Heart left ventricle (tissue), 13 donors: ENCODE measurements around the gene MFSD6L.

ENCODE experiments used
- CTCF ChIP-seq, 12 donors: fragments of 200-600 bp; sonication (generic) in 4 of 12; IDR thresholded peaks; one replicate each; pipeline versions ENCODE4 v1.5.0 to v1.8.0; 2018 to 2022; ENCODE audit warnings: antibody characterized with exemption in 12 of 12, mild to moderate bottlenecking in 5 of 12
- POLR2A ChIP-seq, 2 donors: fragments of 450-650 bp; IDR thresholded peaks; one replicate each; pipeline ENCODE4 v1.6.1; 2017; ENCODE audit warnings: antibody characterized with exemption in 2 of 2, mild to moderate bottlenecking in 2 of 2, moderate library complexity in 2 of 2
- donor health status: ischemic (EF 13 %, LVEDD 7.1; RV severe dilation, severe dysfunction).
- donor health status: DM: no; HTN: yes; CAD: no.
- donor health status: DM: no; HTN: no; CAD: no.
- donor health status: ischemic (EF 25% LVEDD 6.9; RV normal size, moderate dysfunction).
- donor health status: ischemic (EF 25% LVEDD 5.7; RV mildly dilated, moderate dysfunction).
- donor health status: ischemic (EF 35%, LVEDD 5.7; RV mildly dilated, moderate dysfunction).
- donor health status: nonischemic (EF 11% LVEDD 7.7; RV severe dilation, severe dysfunction).
- donor health status: DM: yes; HTN: yes; CAD: no.
- donor health status: PGD.
- donor health status: ischemic (EF 29% LVEDD 5.4; RV normal size, mild dysfunction).
- donor health status: nonischemic (EF 23%, LVEDD 6.1; RV moderate dilation, normal function).

GRCh38 chr17:8794636-8795035 is 4.5 kb downstream of the MFSD6L start:
- TF ChIP-seq CTCF (IDR thresholded peaks at IDR 0.05), result no peak
- no peak for TF ChIP-seq POLR2A (IDR thresholded peaks at IDR 0.05)
